ENCODE measurements around the gene PADI1. TPM values are rescaled to one million over a fixed set of nuclear protein-coding genes. Genes with fewer than 3 reads are reported as not detected.

Gene PADI1
- total RNA-seq, 4 donors from 2014 or later = 0.14 TPM; not detected in 3

- DNase-seq = no peak
- Histone ChIP-seq H3K27me3 (peaks cover 12% of the 10 kb centered on the region), H3K4me1 (peaks cover 0 to 9% (median 0%) of the 10 kb centered on the region in 4 donors), H3K9me3 (no peaks in the 10 kb centered on the region), H3K36me3 (no peaks in the 10 kb centered on the region), H3K4me3 (no peak overlapping the region), H3K27ac (peak overlapping the region in 1 of 4 donors; percentile 14)
- intact Hi-C loops (cut with DNase I; ENCODE audit: low total_unique reads) (no loop called here), in situ Hi-C loops (cut with MboI; ENCODE audit: low pct_ligation_motif_present in 1 of 4, low pct_unique_long_range_greater_than_20kb in 1 of 4, low sequenced_read_pairs in 3 of 4) (no loop called here)
- no peak for TF ChIP-seq POLR2AphosphoS5 (IDR thresholded peaks at IDR 0.05)
- no peak for TF ChIP-seq POLR2A (IDR thresholded peaks at IDR 0.05)
- TF ChIP-seq CTCF (IDR thresholded peaks at IDR 0.05) = no peak
- no peak for TF ChIP-seq EP300 (IDR thresholded peaks at IDR 0.05; ENCODE audit: low read depth)
- WGBS, 2 donors (ENCODE audit: low coverage in 1 of 2) = 69 to 79% methylated on average over 3 to 13 of the region's 13 CpGs
Measured at GRCh38 chr1:17273096-17273495, 68.2 kb downstream of the PADI1 start.

GRCh38 chr1:17274186-17275170 is 69.5 kb downstream of the PADI1 start:
- WGBS, 2 donors (ENCODE audit: low coverage in 1 of 2) = 55 to 80% methylated on average over 1 to 15 of the region's 15 CpGs
- in situ Hi-C loops (cut with MboI; ENCODE audit: low pct_ligation_motif_present in 1 of 4, low pct_unique_long_range_greater_than_20kb in 1 of 4, low sequenced_read_pairs in 3 of 4) = no loop called here
- Histone ChIP-seq H3K9me3 (no peaks in the 10 kb centered on the region), H3K4me3 (no peak overlapping the region), H3K27ac (no peak overlapping the region), H3K4me1 (peaks cover 0 to 9% (median 0%) of the 10 kb centered on the region in 4 donors), H3K36me3 (no peaks in the 10 kb centered on the region), H3K27me3 (peaks cover 12% of the 10 kb centered on the region)
- TF ChIP-seq CTCF (IDR thresholded peaks at IDR 0.05) = peak; percentile 45 to 71 (median 65)
- TF ChIP-seq EP300 (IDR thresholded peaks at IDR 0.05; ENCODE audit: low read depth) = no peak
- intact Hi-C loops (cut with DNase I; ENCODE audit: low total_unique reads) = no loop called here
- DNase-seq = peak; percentile 74

- in situ Hi-C loops (cut with MboI; ENCODE audit: low pct_ligation_motif_present in 1 of 4, low pct_unique_long_range_greater_than_20kb in 1 of 4, low sequenced_read_pairs in 3 of 4) = no loop called here
- Histone ChIP-seq H3K36me3 (no peaks in the 10 kb centered on the region), H3K4me1 (peaks cover 0 to 9% (median 0%) of the 10 kb centered on the region in 4 donors), H3K9me3 (no peaks in the 10 kb centered on the region), H3K4me3 (no peak overlapping the region), H3K27me3 (peaks cover 12% of the 10 kb centered on the region), H3K27ac (no peak overlapping the region)
- DNase-seq = no peak
- intact Hi-C loops (cut with DNase I; ENCODE audit: low total_unique reads) = no loop called here
- WGBS, 2 donors (ENCODE audit: low coverage in 1 of 2) = 40% methylated on average over 11 of the region's 11 CpGs; no CpG with 5 or more reads in 1 of the 2 donors
- TF ChIP-seq EP300 (IDR thresholded peaks at IDR 0.05; ENCODE audit: low read depth) (no peak), CTCF (IDR thresholded peaks at IDR 0.05) (no peak), POLR2A (IDR thresholded peaks at IDR 0.05) (no peak), POLR2AphosphoS5 (IDR thresholded peaks at IDR 0.05) (no peak)
Measured at GRCh38 chr1:17276568-17276967, 71.6 kb downstream of the PADI1 start.

- Histone ChIP-seq H3K27ac (no peak overlapping the region), H3K27me3 (peaks cover 17% of the 10 kb centered on the region), H3K9me3 (no peaks in the 10 kb centered on the region), H3K36me3 (no peaks in the 10 kb centered on the region), H3K4me3 (no peak overlapping the region), H3K4me1 (peaks cover 0 to 6% (median 0%) of the 10 kb centered on the region in 4 donors)
- 74% methylated on average over 8 of the region's 8 CpGs; no CpG with 5 or more reads in 1 of the 2 donors for WGBS, 2 donors (ENCODE audit: low coverage in 1 of 2)
- no peak for DNase-seq
- in situ Hi-C loops (cut with MboI; ENCODE audit: low pct_ligation_motif_present in 1 of 4, low pct_unique_long_range_greater_than_20kb in 1 of 4, low sequenced_read_pairs in 3 of 4) (no loop called here), intact Hi-C loops (cut with DNase I; ENCODE audit: low total_unique reads) (no loop called here)
- TF ChIP-seq POLR2A (IDR thresholded peaks at IDR 0.05) (no peak), POLR2AphosphoS5 (IDR thresholded peaks at IDR 0.05) (no peak), EP300 (IDR thresholded peaks at IDR 0.05; ENCODE audit: low read depth) (no peak), CTCF (IDR thresholded peaks at IDR 0.05) (no peak)
Measured at GRCh38 chr1:17277511-17278159, 72.7 kb downstream of the PADI1 start.
